Pancreas (tissue), 10 donors: ENCODE measurements around the gene AUTS2. TPM values are rescaled to one million over a fixed set of nuclear protein-coding genes. Genes with fewer than 3 reads are reported as not detected.

ENCODE experiments used
- ATAC-seq, 4 donors: fragments of 200-7000 bp; cut with Tn5 transposase; one replicate each; pipeline versions ENCODE4 v1.8.0 to v1.9.1; 2020; ENCODE audit warnings: mild to moderate bottlenecking in 4 of 4, moderate library complexity in 4 of 4
- DNase-seq, 6 donors: peaks; one replicate each; pipeline ENCODE4 v3.0.0-alpha.2; 2020
- FAIRE-seq: peaks from 2 replicates; lab custom pipeline; 2012; peaks lifted over from hg19 to GRCh38; lab: Jason Lieb, UNC
- H3K27ac ChIP-seq, 4 donors: fragments of 200-600 bp; sonication (generic); 1 replicate in 3 of 4; 2 replicates in 1 of 4; pipeline versions ENCODE4 v1.5.0 to v1.8.0; 2020
- H3K27me3 ChIP-seq, 4 donors: fragments of 200-600 bp; one replicate each; pipeline ENCODE4 v1.8.0; 2021
- H3K36me3 ChIP-seq, 3 donors: fragments of 200-600 bp; sonication (generic) in 1 of 3; one replicate each; pipeline versions ENCODE4 v1.5.0 to v1.8.0; 2020 to 2021
- H3K4me1 ChIP-seq, 3 donors: fragments of 200-600 bp; one replicate each; pipeline ENCODE4 v1.8.0; 2021
- H3K4me3 ChIP-seq, 4 donors: fragments of 200-600 bp; sonication (generic) in 2 of 4; one replicate each; pipeline versions ENCODE4 v1.5.0 to v1.8.0; 2020 to 2021
- H3K9me3 ChIP-seq, 4 donors: fragments of 200-600 bp; one replicate each; pipeline ENCODE4 v1.8.0; 2021
- CTCF ChIP-seq, 4 donors: fragments of 200-600 bp; sonication (generic) in 3 of 4; IDR thresholded peaks; one replicate each; pipeline versions ENCODE4 v1.5.0 to v1.8.0; 2021; ENCODE audit warnings: antibody characterized with exemption in 4 of 4
- whole genome bisulfite sequencing, 2 donors: extraction: QIAGEN DNeasy Blood & Tissue Kit; methylation state at CpG; one replicate each; pipeline ENCODE4 v1.1.7; 2013; 5-methylcytosine and 5-hydroxymethylcytosine counted together
- intact Hi-C, 3 donors: fragments of 100-400 bp; cut with DNase I; formaldehyde crosslinking; loops; one replicate each; pipeline versions ENCODE4 v1.11.1 to v1.14.2; 2022
- polyA plus RNA-seq, 2 donors: library from polyadenylated mRNA; stranded (reverse); fragments of 200-250 nt; gene quantifications; one replicate each; pipeline ENCODE4 v1.2.3, GENCODE V29; 2013
- total RNA-seq, 6 donors: library from RNA; stranded (reverse); fragmentation: NEBNext Ultra II Directional in 4 of 6; extraction: Animal tissue kit (Norgen Biotek cat#: 25700) in 4 of 6; gene quantifications; one replicate each; pipeline versions ENCODE4 v1.2.1 to v1.2.4, GENCODE V29; 2021 to 2023
- donor health status: healthy with polysubstance abuse.
- donor health status: DM: no; HTN: no; CAD: no; lungs with moderate emphysema.
- donor health status: DM: no; HTN: no; CAD: no.
- donor health status: control.
- donor health status: control.
- donor health status: Bipolar disorder and iron deficiency.
- donor health status: DM: yes; HTN: yes; CAD: no.
- donor health status: DM: no; HTN: no; CAD: no.
- donor health status: DM: no; HTN: no; CAD: no.
- donor health status: DM: yes; HTN: yes; CAD: no.

AUTS2 gene
- total and polyA plus RNA-seq, 8 donors: 5.8 to 16.8 (median 9.9) TPM

GRCh38 chr7:69605070-69605469 is 6.8 kb downstream of the AUTS2 start:
- intact Hi-C loops: no loop called here
- no peaks in the 10 kb centered on the region for H3K36me3 ChIP-seq
- H3K9me3 ChIP-seq: no peaks in the 10 kb centered on the region
- FAIRE-seq: no peak
- H3K4me3 ChIP-seq: no peak overlapping the region
- ATAC-seq: no peak
- H3K4me1 ChIP-seq: no peaks in the 10 kb centered on the region
- DNase-seq: no peak
- TF ChIP-seq CTCF (IDR thresholded peaks at IDR 0.05): no peak
- no peak overlapping the region for H3K27ac ChIP-seq
- 80 to 85% methylated on average over 3 of the region's 3 CpGs for WGBS, 2 donors
- H3K27me3 ChIP-seq: no peaks in the 10 kb centered on the region

- DNase-seq (no peak), ATAC-seq (no peak), FAIRE-seq (no peak)
- no peak overlapping the region for H3K27ac ChIP-seq
- no peak for TF ChIP-seq CTCF (IDR thresholded peaks at IDR 0.05)
- H3K27me3 ChIP-seq: no peaks in the 10 kb centered on the region
- H3K4me1 ChIP-seq: no peaks in the 10 kb centered on the region
- no peak overlapping the region for H3K4me3 ChIP-seq
- intact Hi-C loops: no loop called here
- 16 to 23% methylated on average over 2 of the region's 2 CpGs for WGBS, 2 donors
- no peaks in the 10 kb centered on the region for H3K9me3 ChIP-seq
- no peaks in the 10 kb centered on the region for H3K36me3 ChIP-seq
These were observed 7.3 kb downstream of the AUTS2 start for GRCh38 chr7:69605546-69605945.

- no peaks in the 10 kb centered on the region for H3K4me1 ChIP-seq
- intact Hi-C loops: no loop called here
- DNase-seq (no peak), ATAC-seq (no peak), FAIRE-seq (no peak)
- WGBS, 2 donors: 74 to 88% methylated on average over 4 of the region's 4 CpGs
- no peak for TF ChIP-seq CTCF (IDR thresholded peaks at IDR 0.05)
- no peak overlapping the region for H3K27ac ChIP-seq
- no peaks in the 10 kb centered on the region for H3K9me3 ChIP-seq
- H3K36me3 ChIP-seq: no peaks in the 10 kb centered on the region
- no peak overlapping the region for H3K4me3 ChIP-seq
- H3K27me3 ChIP-seq: no peaks in the 10 kb centered on the region
These were observed 9.8 kb downstream of the AUTS2 start for GRCh38 chr7:69608049-69608448.

GRCh38 chr7:69608878-69609277 is 10.6 kb downstream of the AUTS2 start:
- no peaks in the 10 kb centered on the region for H3K27me3 ChIP-seq
- H3K9me3 ChIP-seq: no peaks in the 10 kb centered on the region
- WGBS, 2 donors: 65 to 93% methylated on average over 1 of the region's 1 CpG
- H3K4me3 ChIP-seq: no peak overlapping the region
- DNase-seq: no peak
- no peak for ATAC-seq
- no peak for TF ChIP-seq CTCF (IDR thresholded peaks at IDR 0.05)
- no peaks in the 10 kb centered on the region for H3K36me3 ChIP-seq
- intact Hi-C loops: no loop called here
- no peak for FAIRE-seq
- no peak overlapping the region for H3K27ac ChIP-seq
- H3K4me1 ChIP-seq: no peaks in the 10 kb centered on the region

- TF ChIP-seq CTCF (IDR thresholded peaks at IDR 0.05): no peak
- intact Hi-C loops: no loop called here
- WGBS, 2 donors: 70 to 78% methylated on average over 5 of the region's 5 CpGs
- Histone ChIP-seq H3K27me3 (no peaks in the 10 kb centered on the region), H3K4me1 (no peaks in the 10 kb centered on the region), H3K9me3 (no peaks in the 10 kb centered on the region), H3K4me3 (no peak overlapping the region), H3K27ac (no peak overlapping the region), H3K36me3 (no peaks in the 10 kb centered on the region)
- ATAC-seq (no peak), DNase-seq (no peak), FAIRE-seq (no peak)
These were observed 11.5 kb downstream of the AUTS2 start for GRCh38 chr7:69609541-69610373.
